HG03378 (cell line): ENCODE data around the gene SPINT1.
A peak's percentile ranks its signal among the peaks of the same experiment; 100 is the strongest.

Source experiments
- ATAC-seq: cut with Tn5 transposase; IDR thresholded peaks from one replicate; pipeline ENCODE4 v1.9.1; 2021; ENCODE audit warnings: mild to moderate bottlenecking, moderate library complexity; ENCODE audit not compliant: unreplicated experiment

Gene SPINT1

DNA sequence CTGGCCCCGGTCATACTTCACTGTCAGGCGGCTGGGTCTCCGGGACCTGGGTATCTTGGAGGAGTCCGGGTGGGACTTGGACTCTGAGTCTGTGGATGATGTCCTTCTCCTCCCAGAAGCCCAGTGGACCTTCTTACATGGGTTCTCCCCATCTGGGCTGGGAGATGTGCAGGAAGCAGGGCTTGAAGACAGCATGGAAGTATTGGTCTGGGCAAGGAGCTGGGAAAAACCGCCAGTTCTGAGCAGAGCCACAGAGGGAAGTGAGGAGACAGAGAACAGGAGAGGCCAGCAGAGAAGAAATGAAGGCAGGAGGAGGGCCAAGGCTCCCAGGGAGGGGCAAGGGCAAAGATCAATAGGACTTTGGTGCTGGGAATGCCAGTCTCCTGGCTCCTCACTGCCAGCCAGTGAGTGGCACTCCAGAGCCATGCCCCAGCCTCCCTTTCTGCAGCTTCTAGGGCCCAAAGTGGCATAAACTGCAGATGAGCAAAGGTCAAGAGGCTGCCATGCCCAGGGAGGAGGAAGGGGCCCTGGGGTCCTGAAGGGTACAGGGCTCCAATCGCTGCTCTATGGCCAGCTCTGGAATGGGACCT lies 15.3 kb upstream of the SPINT1 start, which contains the start of gene PPP1R14D:
Gene PPP1R14D, minus strand, starts transcription at position 262 of the 590 bp plus-strand sequence. Its CDS starts 67 bp downstream, at position 195.
- no peak for ATAC-seq

DNA sequence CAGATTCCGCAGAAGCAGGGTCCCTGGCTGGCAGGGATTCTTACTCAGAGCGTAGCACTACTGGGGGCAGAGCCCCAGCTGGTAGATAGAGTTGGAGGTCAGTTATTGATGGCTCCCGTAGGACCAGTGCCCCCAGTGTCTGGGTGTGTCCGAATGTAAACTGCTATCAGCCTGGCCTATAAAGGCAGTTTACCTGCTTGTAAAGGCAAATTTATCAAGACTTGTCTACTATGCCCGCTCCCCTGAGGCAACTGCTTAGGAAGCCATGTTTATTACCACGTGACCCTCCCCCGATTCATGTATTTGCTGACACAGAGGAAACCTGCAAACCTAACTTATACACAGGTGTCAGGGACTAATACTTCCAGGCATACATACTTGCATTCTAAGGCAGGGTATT lies 14.7 kb upstream of the SPINT1 start:
- ATAC-seq: no peak

DNA sequence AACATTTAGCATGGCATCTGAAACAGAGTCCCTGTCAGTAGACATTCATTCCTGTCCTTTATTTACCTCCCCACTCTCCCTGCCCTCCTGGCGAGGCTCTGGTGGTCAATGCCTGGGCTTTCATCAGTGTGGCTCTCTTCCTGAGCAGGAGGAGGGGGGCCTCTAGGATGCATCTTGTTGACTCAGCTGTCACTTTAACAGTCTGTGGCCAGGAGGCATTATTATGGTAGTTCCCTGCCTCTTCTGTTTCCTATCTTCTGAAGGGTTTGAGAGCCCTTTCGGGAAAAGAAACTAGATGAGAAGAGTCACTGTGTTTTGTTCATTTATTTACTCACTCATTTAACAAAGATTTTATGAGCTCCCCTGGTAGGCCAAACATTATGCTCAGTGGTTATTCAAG lies 13.0 kb upstream of the SPINT1 start:
- ATAC-seq: no peak

DNA sequence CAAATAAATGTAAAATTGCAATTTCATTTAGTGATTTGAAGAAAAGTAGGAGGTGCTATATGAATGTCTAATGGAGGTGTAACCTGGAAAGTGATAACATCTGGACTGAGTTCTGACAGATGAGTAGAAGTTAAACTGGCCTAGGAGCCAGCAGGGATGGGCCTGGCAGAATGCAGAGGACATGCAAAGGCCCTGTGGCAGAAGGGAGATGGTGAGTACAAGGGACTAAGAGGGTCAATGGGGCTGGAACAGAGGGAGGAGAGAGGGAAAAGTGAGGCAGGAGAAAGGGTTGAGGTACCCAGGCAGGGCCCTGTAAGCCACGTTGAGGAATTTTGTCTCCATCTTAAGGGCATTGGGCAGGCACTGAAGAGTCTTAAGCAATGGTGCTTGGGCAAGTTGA lies 12.0 kb upstream of the SPINT1 start:
- no peak for ATAC-seq

- ATAC-seq: no peak
These were observed 10.9 kb upstream of the SPINT1 start for GRCh38 chr15:40832903-40833302.

- ATAC-seq: no peak
These were observed 7.8 kb upstream of the SPINT1 start for GRCh38 chr15:40836020-40836419.

DNA sequence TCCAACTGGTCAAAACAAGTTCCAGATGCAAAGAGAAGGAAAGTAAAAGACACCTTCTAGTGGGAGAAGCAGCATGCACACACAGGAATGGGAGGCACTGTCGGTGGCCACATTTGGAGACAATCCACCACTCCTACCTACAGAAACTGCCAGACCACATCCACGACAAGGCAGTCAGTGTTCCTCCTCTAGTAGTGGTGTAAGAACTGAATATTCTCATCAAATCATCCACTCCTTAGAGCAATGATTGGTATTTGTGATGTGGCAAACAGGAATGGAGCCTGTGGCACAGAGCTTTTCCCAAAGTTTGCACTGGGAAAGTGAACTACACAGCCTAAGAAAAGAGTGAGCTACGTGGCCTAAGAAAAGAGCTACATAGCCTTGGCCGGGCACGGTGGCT lies 5.1 kb upstream of the SPINT1 start:
- no peak for ATAC-seq

GRCh38 chr15:40841741-40842140 lies 2.1 kb upstream of the SPINT1 start:
- no peak for ATAC-seq

DNA sequence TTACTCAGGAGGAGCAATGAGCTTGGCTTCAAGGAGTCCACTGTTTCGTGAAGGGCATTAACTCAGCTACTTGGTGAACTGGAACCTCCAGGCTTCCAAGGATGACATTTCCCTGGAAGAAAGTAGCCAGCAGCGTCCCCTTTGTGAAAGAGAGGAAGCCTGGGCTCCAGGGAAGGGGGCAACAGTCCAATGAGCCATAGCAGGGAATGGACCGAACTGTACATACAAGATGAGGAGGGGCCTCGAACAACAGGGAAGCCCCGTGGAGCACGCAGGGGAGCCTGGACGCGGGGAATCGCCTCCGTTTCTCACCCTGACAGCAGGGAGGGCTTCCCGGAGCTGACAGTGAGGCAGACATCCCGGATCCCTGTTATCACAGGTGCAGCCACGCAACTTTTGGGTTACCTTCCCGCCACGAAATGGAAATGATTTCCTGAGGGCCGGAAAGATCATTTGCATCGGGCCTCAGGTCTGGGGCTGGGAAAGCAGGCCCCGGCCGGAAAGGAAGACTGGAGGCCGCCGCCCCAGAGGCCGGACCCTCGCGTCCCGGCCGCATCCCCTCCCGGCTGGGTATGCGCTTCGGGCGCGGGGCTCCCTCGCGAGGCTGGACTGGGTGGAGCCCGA lies 475 bp upstream of the SPINT1 start:
- ATAC-seq: no peak

DNA sequence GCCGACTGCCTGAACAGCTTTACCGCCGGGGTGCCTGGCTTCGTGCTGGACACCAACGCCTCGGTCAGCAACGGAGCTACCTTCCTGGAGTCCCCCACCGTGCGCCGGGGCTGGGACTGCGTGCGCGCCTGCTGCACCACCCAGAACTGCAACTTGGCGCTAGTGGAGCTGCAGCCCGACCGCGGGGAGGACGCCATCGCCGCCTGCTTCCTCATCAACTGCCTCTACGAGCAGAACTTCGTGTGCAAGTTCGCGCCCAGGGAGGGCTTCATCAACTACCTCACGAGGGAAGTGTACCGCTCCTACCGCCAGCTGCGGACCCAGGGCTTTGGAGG lies 815 bp downstream of the SPINT1 start:
- ATAC-seq: no peak

DNA sequence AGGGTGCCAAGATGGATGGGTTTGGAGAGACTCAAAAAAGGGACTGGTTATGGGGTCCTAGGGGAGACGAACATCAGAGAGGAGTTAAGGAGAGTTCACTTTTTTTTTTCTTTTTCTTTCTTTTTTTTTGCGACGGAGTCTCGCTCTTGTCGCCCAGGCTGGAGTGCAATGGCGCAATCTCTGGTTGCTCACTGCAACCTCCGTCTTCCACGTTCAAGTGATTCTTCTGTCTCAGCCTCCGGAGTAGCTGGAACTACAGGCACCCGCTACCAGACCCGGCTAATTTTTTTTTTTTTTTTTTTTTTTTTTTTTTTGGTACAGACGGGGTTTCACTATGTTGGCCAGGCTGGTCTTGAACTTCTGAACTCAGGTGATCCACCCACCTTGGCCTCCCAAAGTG lies 1.2 kb downstream of the SPINT1 start:
- ATAC-seq: no peak

GRCh38 chr15:40845511-40846284 lies 1.9 kb downstream of the SPINT1 start:
- no peak for ATAC-seq

DNA sequence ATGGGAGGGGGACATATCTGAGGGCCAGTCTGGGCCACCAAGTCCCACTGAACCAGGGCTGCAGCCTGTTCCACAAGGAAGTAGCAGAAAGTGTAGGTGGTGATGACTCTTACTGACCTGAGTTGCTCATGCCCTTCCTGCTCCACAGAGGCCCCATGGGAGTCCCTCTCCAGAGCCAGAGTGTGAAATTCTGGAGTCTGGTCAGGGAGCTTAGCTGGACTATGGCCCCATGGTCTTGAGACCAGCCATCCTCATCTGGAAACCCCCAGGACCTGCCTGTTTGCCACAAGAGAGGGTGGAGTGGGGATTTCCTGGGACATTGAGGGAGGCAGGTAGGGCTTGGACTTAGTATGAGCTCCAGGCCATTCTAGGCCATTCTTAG lies 3.0 kb downstream of the SPINT1 start:
- ATAC-seq: no peak

DNA sequence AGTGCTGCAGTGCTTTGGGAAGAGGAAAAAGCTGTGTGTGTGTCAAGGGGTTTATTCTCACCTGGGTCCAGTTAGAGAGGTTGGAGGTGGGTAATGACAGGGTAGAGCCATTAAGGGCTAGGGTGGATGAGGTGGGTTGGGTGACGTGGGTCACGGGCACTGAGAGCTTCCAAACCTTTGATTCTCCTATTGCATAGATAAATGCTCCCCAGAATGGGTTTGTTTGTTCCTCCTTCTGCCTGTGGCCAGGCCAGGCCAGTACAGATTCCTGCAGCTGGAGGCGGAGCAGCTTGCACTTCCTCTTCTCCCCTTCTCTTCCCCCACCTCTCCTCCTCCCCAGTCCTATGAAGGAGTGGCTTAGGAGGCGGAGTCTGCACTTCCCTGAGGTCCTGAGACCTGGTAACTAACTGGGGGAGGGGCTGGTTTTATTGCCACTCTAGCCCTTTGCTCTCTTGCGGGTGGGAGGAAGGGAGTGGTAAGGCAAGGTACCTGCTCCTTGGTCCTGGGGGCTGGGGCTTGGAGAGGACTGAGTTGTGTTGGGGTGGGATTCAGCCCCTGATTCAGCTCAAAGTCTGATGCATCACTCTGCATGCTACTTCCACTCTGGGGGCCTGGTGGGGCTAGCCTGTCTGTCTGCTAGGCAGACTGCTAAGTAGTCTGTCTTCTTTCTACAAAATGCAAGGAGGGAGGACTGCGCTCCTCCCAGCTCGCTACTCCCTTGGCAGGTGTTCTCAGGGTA lies 3.5 kb downstream of the SPINT1 start:
- peak; percentile 51 for ATAC-seq

DNA sequence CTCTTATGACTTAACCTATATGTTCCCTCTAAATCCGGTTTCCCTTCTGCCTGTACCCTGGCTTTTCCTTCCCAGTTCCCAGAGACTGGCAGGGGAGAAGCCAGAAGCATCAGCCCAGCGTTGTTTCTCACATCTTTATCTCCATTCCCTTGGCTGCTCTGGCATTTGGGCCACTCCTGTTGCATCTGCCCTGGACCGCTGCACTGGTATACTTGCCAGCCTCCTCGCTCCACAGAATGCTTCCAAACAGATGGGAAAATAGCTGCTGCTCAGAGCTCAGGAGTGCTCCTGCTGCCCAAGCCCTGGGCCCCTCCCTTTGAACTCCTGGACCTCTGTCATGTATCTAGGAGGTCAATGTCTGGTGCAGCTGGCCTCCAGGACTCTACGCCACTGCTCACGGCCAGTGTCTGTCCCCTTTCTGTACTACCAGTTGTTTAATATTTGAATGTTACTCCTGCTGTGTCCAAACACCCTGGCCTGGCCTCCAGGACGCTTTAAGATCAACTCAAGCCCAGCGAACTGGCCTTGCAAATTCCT lies 6.8 kb downstream of the SPINT1 start:
- ATAC-seq: no peak

DNA sequence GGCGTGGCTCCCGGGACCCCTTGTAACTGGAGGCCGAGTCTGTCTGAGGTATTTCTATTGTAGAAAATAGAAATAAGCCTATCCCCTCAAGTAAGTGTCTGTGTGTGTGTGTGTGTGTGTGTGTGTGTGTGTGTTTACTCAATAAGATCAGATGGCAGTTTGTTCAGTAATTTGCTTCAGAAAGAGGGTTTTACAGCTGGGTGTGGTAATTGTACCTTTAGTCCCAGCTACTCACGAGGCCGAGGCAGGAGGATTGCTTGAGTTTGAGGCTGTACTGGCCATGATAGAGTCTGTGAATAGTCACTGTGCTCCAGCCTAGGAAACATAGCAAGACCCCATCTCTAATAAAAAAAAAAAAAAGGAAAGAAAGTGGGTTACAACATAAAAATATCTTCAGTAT lies 8.7 kb downstream of the SPINT1 start:
- no peak for ATAC-seq

- ATAC-seq: no peak
These were observed 9.5 kb downstream of the SPINT1 start for GRCh38 chr15:40853241-40853890.

DNA sequence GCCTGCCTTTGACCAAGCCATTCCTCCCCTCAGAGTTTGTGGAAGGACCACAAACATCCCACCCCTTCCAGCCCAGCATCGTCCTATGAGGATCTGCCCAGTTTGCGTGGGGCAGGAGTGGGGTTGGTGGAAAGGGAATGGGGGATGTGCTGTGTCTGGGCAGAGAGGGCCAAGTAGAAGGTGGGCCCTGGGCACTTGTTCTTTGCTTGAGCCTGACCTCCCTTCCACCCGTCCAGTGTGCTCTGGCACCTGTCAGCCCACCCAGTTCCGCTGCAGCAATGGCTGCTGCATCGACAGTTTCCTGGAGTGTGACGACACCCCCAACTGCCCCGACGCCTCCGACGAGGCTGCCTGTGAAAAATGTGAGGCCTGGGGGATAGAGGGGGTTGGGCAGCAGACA lies 10.3 kb downstream of the SPINT1 start:
- ATAC-seq: no peak

GRCh38 chr15:40855706-40856234 lies 11.9 kb downstream of the SPINT1 start:
- no peak for ATAC-seq

GRCh38 chr15:40856746-40857145 lies 12.9 kb downstream of the SPINT1 start:
- ATAC-seq: no peak
